Left lung (tissue), 10 donors: ENCODE measurements around the gene MED23. TPM values are rescaled to one million over a fixed set of nuclear protein-coding genes. Genes with fewer than 3 reads are reported as not detected.
A peak's percentile ranks its signal among the peaks of the same experiment; 100 is the strongest.

ENCODE experiments used
- ATAC-seq: fragments of 200-7000 bp; cut with Tn5 transposase; one replicate; pipeline ENCODE4 v1.9.1; 2020; ENCODE audit warnings: moderate library complexity
- DNase-seq, 4 donors: peaks; one replicate each; pipeline ENCODE4 v3.0.0-alpha.2; 2013 to 2020
- H3K27ac ChIP-seq, 2 donors: fragments of 200-600 bp; sonication (generic) in 1 of 2; one replicate each; pipeline versions ENCODE4 v1.5.0 to v1.8.0; 2020 to 2021
- H3K27me3 ChIP-seq, 2 donors: fragments of 200-600 bp; sonication (generic) in 1 of 2; one replicate each; pipeline versions ENCODE4 v1.5.0 to v1.8.0; 2020 to 2021
- H3K36me3 ChIP-seq, 2 donors: fragments of 200-600 bp; sonication (generic) in 1 of 2; one replicate each; pipeline versions ENCODE4 v1.5.0 to v1.8.0; 2020 to 2021
- H3K4me1 ChIP-seq, 2 donors: fragments of 200-600 bp; one replicate each; pipeline ENCODE4 v1.8.0; 2021
- H3K4me3 ChIP-seq, 2 donors: fragments of 200-600 bp; sonication (generic) in 1 of 2; one replicate each; pipeline versions ENCODE4 v1.5.0 to v1.8.0; 2020 to 2021; ENCODE audit warnings: mild to moderate bottlenecking in 1 of 2
- H3K9me3 ChIP-seq, 2 donors: fragments of 200-600 bp; sonication (generic) in 1 of 2; one replicate each; pipeline versions ENCODE4 v1.5.0 to v1.8.0; 2020 to 2021
- intact Hi-C, 2 donors: fragments of 100-400 bp; cut with DNase I; formaldehyde crosslinking; loops; one replicate each; pipeline versions ENCODE4 v1.11.2 to v1.14.2; 2022
- polyA plus RNA-seq, 6 donors: library from polyadenylated mRNA; unstranded; fragments of 120-200 nt; gene quantifications; one replicate each; pipeline ENCODE4 v1.2.1, GENCODE V29; 2013; ENCODE audit not compliant: insufficient read length in 6 of 6
- total RNA-seq, 2 donors: library from RNA; stranded (reverse); fragmentation: NEBNext Ultra II Directional; extraction: Animal tissue kit (Norgen Biotek cat#: 25700); gene quantifications; one replicate each; pipeline ENCODE4 v1.2.1, GENCODE V29; 2021
- TF ChIP-seq, protein P1 (sequence below), 2 donors: fragments of 200-600 bp; sonication (generic) in 1 of 2; IDR thresholded peaks; one replicate each; pipeline versions ENCODE4 v1.5.0 to v1.8.0; 2021; ENCODE audit warnings: antibody characterized with exemption in 2 of 2
- donor health status: DM: no; HTN: yes; CAD: no.
- donor health status: DM: no; HTN: no; CAD: no.

MED23 gene
- total and polyA plus RNA-seq, 8 donors: 25.9 to 62.5 (median 52.6) TPM

DNA sequence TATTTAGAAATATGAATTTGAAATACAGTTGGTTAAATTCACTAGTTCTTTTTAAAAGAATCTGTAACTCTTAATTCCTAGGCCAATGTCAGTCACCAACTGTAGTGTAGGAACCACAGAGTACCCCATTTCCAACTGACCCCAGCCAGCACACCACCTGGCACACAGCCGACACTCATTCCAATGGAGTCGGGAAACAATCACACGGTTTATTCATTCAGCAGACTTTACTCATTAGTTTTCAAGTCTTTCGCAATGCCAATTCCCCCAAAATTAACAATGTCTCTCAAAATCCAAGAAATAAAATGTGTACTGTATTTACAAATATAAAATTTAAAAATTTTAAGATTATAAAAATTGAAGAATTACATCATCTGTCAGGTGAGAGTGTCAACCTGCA is 41.5 kb downstream of the MED23 start:
- intact Hi-C loops: no loop called here
- H3K27me3 ChIP-seq: no peaks in the 10 kb centered on the region
- TF ChIP-seq, protein P1, sequence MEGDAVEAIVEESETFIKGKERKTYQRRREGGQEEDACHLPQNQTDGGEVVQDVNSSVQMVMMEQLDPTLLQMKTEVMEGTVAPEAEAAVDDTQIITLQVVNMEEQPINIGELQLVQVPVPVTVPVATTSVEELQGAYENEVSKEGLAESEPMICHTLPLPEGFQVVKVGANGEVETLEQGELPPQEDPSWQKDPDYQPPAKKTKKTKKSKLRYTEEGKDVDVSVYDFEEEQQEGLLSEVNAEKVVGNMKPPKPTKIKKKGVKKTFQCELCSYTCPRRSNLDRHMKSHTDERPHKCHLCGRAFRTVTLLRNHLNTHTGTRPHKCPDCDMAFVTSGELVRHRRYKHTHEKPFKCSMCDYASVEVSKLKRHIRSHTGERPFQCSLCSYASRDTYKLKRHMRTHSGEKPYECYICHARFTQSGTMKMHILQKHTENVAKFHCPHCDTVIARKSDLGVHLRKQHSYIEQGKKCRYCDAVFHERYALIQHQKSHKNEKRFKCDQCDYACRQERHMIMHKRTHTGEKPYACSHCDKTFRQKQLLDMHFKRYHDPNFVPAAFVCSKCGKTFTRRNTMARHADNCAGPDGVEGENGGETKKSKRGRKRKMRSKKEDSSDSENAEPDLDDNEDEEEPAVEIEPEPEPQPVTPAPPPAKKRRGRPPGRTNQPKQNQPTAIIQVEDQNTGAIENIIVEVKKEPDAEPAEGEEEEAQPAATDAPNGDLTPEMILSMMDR (IDR thresholded peaks at IDR 0.05): no peak
- DNase-seq: no peak
- H3K4me1 ChIP-seq: no peaks in the 10 kb centered on the region
- H3K27ac ChIP-seq: no peak overlapping the region
- no peaks in the 10 kb centered on the region for H3K9me3 ChIP-seq
- H3K36me3 ChIP-seq: peaks cover 0 to 97% of the 10 kb centered on the region in 2 donors
- H3K4me3 ChIP-seq: no peak overlapping the region
- no peak for ATAC-seq

DNA sequence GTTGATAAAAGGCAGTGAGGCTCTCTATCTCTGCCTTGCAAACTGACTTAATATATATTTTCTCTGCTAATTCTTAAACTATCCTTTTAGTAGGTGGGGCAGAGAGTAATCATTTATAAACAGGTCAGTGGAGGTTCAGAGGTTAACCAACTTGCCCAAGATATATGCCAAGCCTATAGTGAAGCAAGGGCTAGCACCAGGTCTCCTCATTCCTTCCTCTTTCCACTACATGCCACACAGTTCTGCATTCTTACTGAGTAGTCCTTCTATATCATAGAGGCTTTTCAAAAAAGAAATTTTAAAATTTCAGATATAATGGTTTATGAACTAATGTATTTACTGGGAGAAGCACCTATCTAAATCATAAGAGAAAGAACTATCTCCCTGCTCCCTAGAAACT is 46.5 kb downstream of the MED23 start:
- ATAC-seq (no peak), DNase-seq (no peak)
- TF ChIP-seq, protein P1 (IDR thresholded peaks at IDR 0.05): no peak
- no peak overlapping the region for H3K27ac ChIP-seq
- intact Hi-C loops: no loop called here
- H3K27me3 ChIP-seq: no peaks in the 10 kb centered on the region
- no peaks in the 10 kb centered on the region for H3K9me3 ChIP-seq
- H3K36me3 ChIP-seq: peaks cover 0 to 69% of the 10 kb centered on the region in 2 donors
- H3K4me3 ChIP-seq: no peak overlapping the region
- no peaks in the 10 kb centered on the region for H3K4me1 ChIP-seq

DNA sequence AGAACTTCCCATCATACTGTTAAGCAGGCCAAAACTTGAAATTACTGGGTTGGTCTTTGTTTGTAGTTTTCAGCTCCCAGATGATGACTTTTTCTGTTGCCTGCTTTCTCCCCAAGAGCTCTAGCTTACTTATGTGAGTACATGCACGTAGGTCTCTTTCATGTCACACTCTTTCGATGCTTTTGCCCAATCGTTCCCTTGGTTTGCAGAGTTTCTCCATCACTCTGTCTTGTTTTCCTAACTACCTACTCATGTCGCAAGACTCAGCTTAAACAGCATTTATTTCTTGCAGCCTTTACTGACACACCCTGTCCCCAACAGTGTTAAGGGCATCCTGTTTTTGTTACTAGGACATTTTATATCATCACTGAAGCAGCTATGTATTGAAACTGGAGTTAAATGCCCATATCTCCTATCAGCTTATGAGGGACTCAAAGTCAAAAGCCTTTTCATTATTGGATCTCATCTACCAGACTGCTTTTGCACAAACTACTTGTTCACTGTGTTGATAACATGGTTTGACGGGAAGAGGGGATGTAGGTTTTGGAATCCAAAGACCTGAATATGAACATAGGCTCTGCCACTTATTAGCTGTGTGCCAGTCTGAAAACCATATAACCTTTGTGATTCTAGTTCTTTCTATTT is 52.1 kb downstream of the MED23 start:
- ATAC-seq: no peak
- H3K27ac ChIP-seq: peak overlapping the region in 1 of 2 donors; percentile 79

DNA sequence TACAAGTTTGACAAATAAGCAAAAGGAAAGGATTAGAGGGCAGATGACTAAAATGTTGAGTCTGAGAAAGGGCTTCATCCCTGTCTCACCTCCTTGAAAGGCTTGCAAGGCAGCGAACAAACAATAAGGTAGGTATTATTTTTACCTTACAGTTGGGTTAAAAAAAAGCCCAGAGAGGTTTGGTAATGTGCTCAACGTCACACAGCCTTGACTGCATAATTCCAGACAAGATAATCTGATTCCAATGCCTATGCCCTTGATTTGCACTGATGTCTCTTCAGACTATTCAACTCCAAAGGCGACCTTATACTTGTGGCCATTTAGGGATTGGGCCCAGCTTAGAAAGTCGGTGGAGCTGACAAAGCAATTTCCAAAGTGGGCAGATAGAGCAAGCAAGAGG is 53.4 kb downstream of the MED23 start:
- H3K36me3 ChIP-seq: peaks cover 0 to 11% of the 10 kb centered on the region in 2 donors
- H3K27me3 ChIP-seq: no peaks in the 10 kb centered on the region
- peak overlapping the region in 1 of 2 donors; percentile 79 for H3K27ac ChIP-seq
- TF ChIP-seq, protein P1 (IDR thresholded peaks at IDR 0.05): no peak
- intact Hi-C loops: no loop called here
- H3K9me3 ChIP-seq: no peaks in the 10 kb centered on the region
- ATAC-seq (no peak), DNase-seq (no peak)
- no peaks in the 10 kb centered on the region for H3K4me1 ChIP-seq
- H3K4me3 ChIP-seq: no peak overlapping the region

More for the DNA sequence above, 52.1 kb downstream of the MED23 start:
- Histone ChIP-seq H3K36me3 (peaks cover 0 to 16% of the 10 kb centered on the region in 2 donors), H3K4me3 (no peak overlapping the region), H3K9me3 (no peaks in the 10 kb centered on the region), H3K27me3 (no peaks in the 10 kb centered on the region), H3K4me1 (no peaks in the 10 kb centered on the region)
- TF ChIP-seq, protein P1 (IDR thresholded peaks at IDR 0.05): no peak
- intact Hi-C loops: no loop called here
- no peak for DNase-seq

DNA sequence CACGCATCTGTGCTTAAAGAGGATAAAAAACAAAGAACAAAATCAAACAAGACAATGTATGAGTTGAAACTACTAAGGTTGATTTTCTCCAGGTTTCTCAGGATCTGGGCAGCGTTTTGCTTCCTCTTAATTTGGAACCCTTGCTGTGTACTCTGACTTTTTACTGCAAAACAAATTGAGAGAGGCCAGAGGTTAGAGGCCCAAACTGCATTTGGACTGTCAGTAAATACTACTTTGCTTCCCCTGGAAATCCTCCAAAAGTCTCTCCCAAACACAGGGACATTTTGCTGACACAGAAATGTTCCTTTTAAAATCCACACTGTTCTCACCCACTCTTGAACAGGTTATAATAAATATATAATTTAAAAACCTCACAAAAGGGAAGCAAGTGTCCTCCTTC is 53.9 kb downstream of the MED23 start:
- Histone ChIP-seq H3K9me3 (no peaks in the 10 kb centered on the region), H3K27me3 (no peaks in the 10 kb centered on the region), H3K27ac (peak overlapping the region in 1 of 2 donors; percentile 79), H3K4me1 (no peaks in the 10 kb centered on the region), H3K4me3 (no peak overlapping the region), H3K36me3 (peaks cover 0 to 9% of the 10 kb centered on the region in 2 donors)
- DNase-seq (no peak), ATAC-seq (no peak)
- TF ChIP-seq, protein P1 (IDR thresholded peaks at IDR 0.05): no peak
- intact Hi-C loops: no loop called here
